GM23338 (cell line): ENCODE results near the gene C1orf141. TPM values are rescaled to one million over a fixed set of nuclear protein-coding genes. Genes with fewer than 3 reads are reported as not detected.

Source experiments
- ATAC-seq: fragments of 200-7000 bp; cut with Tn5 transposase; 3 replicates; pipeline ENCODE4 v1.9.1; 2020
- DNase-seq: peaks from one replicate; pipeline ENCODE4 v3.0.0-alpha.2; 2015; ENCODE audit warnings: low spot score
- H2AFZ ChIP-seq: fragments of 200-600 bp; sonication (generic); 2 replicates; pipeline ENCODE4 v1.8.0; 2016; ENCODE audit warnings: antibody characterized with exemption, mild to moderate bottlenecking, moderate library complexity
- H3F3A ChIP-seq: fragments of 200-600 bp; sonication (generic); replicated peaks from 2 replicates; pipeline ENCODE4 v1.8.0; 2017; ENCODE audit warnings: antibody characterized with exemption, mixed run types, low read depth
- H3K27ac ChIP-seq: fragments of 200-600 bp; sonication (generic); 2 replicates; pipeline ENCODE4 v1.6.1; 2016; ENCODE audit warnings: low read depth
- H3K27me3 ChIP-seq: fragments of 200-600 bp; sonication (generic); 2 replicates; pipeline ENCODE4 v1.8.0; 2016; ENCODE audit warnings: mild to moderate bottlenecking, mixed run types, moderate library complexity; ENCODE audit not compliant: insufficient read depth
- H3K36me3 ChIP-seq: fragments of 200-600 bp; sonication (generic); 2 replicates; pipeline ENCODE4 v1.8.0; 2016; ENCODE audit warnings: mild to moderate bottlenecking; ENCODE audit not compliant: insufficient read depth
- H3K4me1 ChIP-seq: fragments of 200-600 bp; sonication (generic); 2 replicates; pipeline ENCODE4 v1.8.0; 2016; ENCODE audit warnings: mild to moderate bottlenecking, moderate library complexity; ENCODE audit not compliant: insufficient read depth
- H3K4me2 ChIP-seq: fragments of 200-600 bp; sonication (generic); 2 replicates; pipeline ENCODE4 v1.7.1; 2017; ENCODE audit warnings: mixed run types
- H3K4me3 ChIP-seq: fragments of 200-600 bp; sonication (generic); 2 replicates; pipeline ENCODE4 v1.6.1; 2016; ENCODE audit warnings: mixed run types
- H3K79me2 ChIP-seq: fragments of 200-600 bp; sonication (generic); replicated peaks from 2 replicates; pipeline ENCODE4 v1.8.0; 2017; ENCODE audit warnings: mild to moderate bottlenecking; ENCODE audit not compliant: insufficient read depth
- H3K9me2 ChIP-seq: fragments of 200-600 bp; sonication (generic); 2 replicates; pipeline ENCODE4 v1.8.0; 2017; ENCODE audit not compliant: insufficient read depth
- H4K20me1 ChIP-seq: fragments of 200-600 bp; sonication (generic); replicated peaks from 2 replicates; pipeline ENCODE4 v1.8.0; 2017; ENCODE audit warnings: mild to moderate bottlenecking; ENCODE audit not compliant: insufficient read depth
- H3K27ac Mint-ChIP-seq: 2 replicates; pipeline ENCODE4 v1.8.0; 2020; ENCODE audit warnings: inconsistent platforms, mild to moderate bottlenecking, moderate library complexity, mixed read lengths
- H3K27me3 Mint-ChIP-seq: 3 replicates; pipeline ENCODE4 v1.8.0; 2022; ENCODE audit warnings: low read depth, mild to moderate bottlenecking, moderate library complexity, mixed read lengths, inconsistent platforms; ENCODE audit not compliant: insufficient read depth, poor library complexity
- H3K36me3 Mint-ChIP-seq: 3 replicates; pipeline ENCODE4 v1.8.0; 2021; ENCODE audit warnings: low read depth, mild to moderate bottlenecking, inconsistent platforms, moderate library complexity, mixed read lengths
- H3K4me1 Mint-ChIP-seq: 3 replicates; pipeline ENCODE4 v1.8.0; 2020; ENCODE audit warnings: mild to moderate bottlenecking, inconsistent platforms, mixed read lengths
- H3K4me3 Mint-ChIP-seq: 3 replicates; pipeline ENCODE4 v1.8.0; 2021; ENCODE audit warnings: moderate library complexity, mild to moderate bottlenecking, inconsistent platforms, mixed read lengths
- H3K9me3 Mint-ChIP-seq: 3 replicates; pipeline ENCODE4 v1.8.0; 2020; ENCODE audit warnings: moderate library complexity, mild to moderate bottlenecking, inconsistent platforms, mixed read lengths
- CREB1 ChIP-seq: fragments of 250-450 bp; sonication (Bioruptor Pico); IDR thresholded peaks from 2 replicates; pipeline ENCODE4 v1.5.0; 2020; ENCODE audit warnings: low read depth, mild to moderate bottlenecking, moderate library complexity
- CTCF ChIP-seq, 2 experiments: fragments of 200-600 bp in 1 of 2; sonication (generic) in 1 of 2; conservative IDR thresholded peaks; 2 replicates each; pipeline versions ENCODE4 v1.5.1 to v1.6.1; 2016 to 2017; ENCODE audit warnings: antibody characterized with exemption in 2 of 2, low read depth in 2 of 2, mild to moderate bottlenecking in 2 of 2, moderate library complexity in 1 of 2
- ETS1 ChIP-seq: IDR thresholded peaks from 2 replicates; pipeline ENCODE4 v1.6.1; 2016; ENCODE audit warnings: antibody characterized with exemption
- EZH2 ChIP-seq: fragments of 200-600 bp; sonication (generic); IDR thresholded peaks from one replicate; pipeline ENCODE4 v1.8.0; 2017; ENCODE audit warnings: antibody characterized with exemption, mild to moderate bottlenecking, low read depth; ENCODE audit not compliant: unreplicated experiment
- EZH2phosphoT487 ChIP-seq: fragments of 200-600 bp; sonication (generic); IDR thresholded peaks from one replicate; pipeline ENCODE4 v1.8.1; 2018; ENCODE audit warnings: antibody characterized with exemption; ENCODE audit not compliant: unreplicated experiment
- JUNB ChIP-seq: IDR thresholded peaks from one replicate; pipeline ENCODE4 v1.6.1; 2016; ENCODE audit warnings: antibody characterized with exemption; ENCODE audit not compliant: unreplicated experiment
- NANOG ChIP-seq: IDR thresholded peaks from 2 replicates; pipeline ENCODE4 v1.6.1; 2016; ENCODE audit warnings: antibody characterized with exemption, borderline replicate concordance
- POLR2AphosphoS5 ChIP-seq: IDR thresholded peaks from 2 replicates; pipeline ENCODE4 v1.6.1; 2016; ENCODE audit warnings: antibody characterized with exemption, low read depth
- REST ChIP-seq: IDR thresholded peaks from one replicate; pipeline ENCODE4 v1.6.1; 2018; ENCODE audit warnings: antibody characterized with exemption; ENCODE audit not compliant: unreplicated experiment
- STAT1 ChIP-seq: IDR thresholded peaks from one replicate; pipeline ENCODE4 v1.6.1; 2016; ENCODE audit warnings: antibody characterized with exemption; ENCODE audit not compliant: unreplicated experiment
- ZNF114 ChIP-seq: fragments of 250-450 bp; sonication (Bioruptor Pico); IDR thresholded peaks from 2 replicates; pipeline ENCODE4 v1.5.0; 2020; ENCODE audit warnings: mild to moderate bottlenecking, moderate library complexity
- ZNF462 ChIP-seq: fragments of 250-450 bp; sonication (Bioruptor Pico); IDR thresholded peaks from 2 replicates; pipeline ENCODE4 v1.5.0; 2020; ENCODE audit warnings: mild to moderate bottlenecking, moderate library complexity
- polyA plus RNA-seq: library from polyadenylated mRNA; unstranded; fragments of >200 nt; fragmentation: Nextera tagmentation; extraction: Ambion mirVana; gene quantifications from 2 replicates; pipeline ENCODE4 v1.2.1, GENCODE V29; 2016
- total RNA-seq: library from RNA; depleted of rRNA; stranded (reverse); fragments of >200 nt; shearing (Covaris generic); gene quantifications from 2 replicates; pipeline ENCODE4 v1.2.3, GENCODE V29; 2014

The C1orf141 gene
- total and polyA plus RNA-seq, 2 experiments from 2014 or later = not detected

GRCh38 chr1:67138813-67139499 lies 4.2 kb upstream of the C1orf141 start (continued):
- TF ChIP-seq ETS1 (no peak), STAT1 (no peak)

- no peaks in the 10 kb centered on the region for H3K79me2 ChIP-seq
- H3K9me2 ChIP-seq = no peaks in the 10 kb centered on the region
- no peaks in the 10 kb centered on the region for H3K36me3 ChIP-seq
- H3K4me3 Mint-ChIP-seq = no peak overlapping the region
- H3K27me3 ChIP-seq = no peaks in the 10 kb centered on the region
- no peaks in the 10 kb centered on the region for H3K36me3 Mint-ChIP-seq
- no peaks in the 10 kb centered on the region for H4K20me1 ChIP-seq
- peaks cover 8% of the 10 kb centered on the region for H3K4me1 ChIP-seq
- H2AFZ ChIP-seq = no peak overlapping the region
- no peak overlapping the region for H3K27ac Mint-ChIP-seq
- no peaks in the 10 kb centered on the region for H3K9me3 Mint-ChIP-seq
- no peaks in the 10 kb centered on the region for H3F3A ChIP-seq
- H3K27me3 Mint-ChIP-seq = peaks cover 2% of the 10 kb centered on the region
- H3K4me1 Mint-ChIP-seq = peaks cover 13% of the 10 kb centered on the region
- peak; percentile 64 for ATAC-seq
- H3K4me2 ChIP-seq = peak overlapping the region; percentile 31; the same call in 1 of the 2 replicates
- peak; percentile 25 for DNase-seq
- H3K4me3 ChIP-seq = no peak overlapping the region
- no peak overlapping the region for H3K27ac ChIP-seq
- no peak for TF ChIP-seq EZH2
- TF ChIP-seq CTCF (conservative IDR thresholded peaks at IDR 0.05; ENCODE audit: low read depth in 2 of 2) = no peak
- no peak for TF ChIP-seq NANOG
- no peak for TF ChIP-seq POLR2AphosphoS5
- no peak for TF ChIP-seq STAT1
- TF ChIP-seq EZH2phosphoT487 = no peak
- no peak for TF ChIP-seq REST
- no peak for TF ChIP-seq ZNF114 (CRISPR knock-in tag)
- TF ChIP-seq JUNB = no peak
- no peak for TF ChIP-seq CREB1
- no peak for TF ChIP-seq ZNF462 (CRISPR knock-in tag)
Measured at GRCh38 chr1:67137307-67137753, 2.6 kb upstream of the C1orf141 start.
